Stimulated activated CD4-positive, alpha-beta T cell treated with anti-CD3 and anti-CD28 coated beads, Interleukin-12 subunit alpha, Interleukin-12 subunit beta, amount 100 ng/mL, for 4 hours (primary cell): ENCODE measurements around the gene CD58.

Experiments
- DNase-seq: peaks from one replicate; pipeline ENCODE4 v3.0.0-alpha.2; 2020

Gene CD58

GRCh38 chr1:116537040-116537831 lies 33.6 kb downstream of the CD58 start:
- no peak for DNase-seq

DNA sequence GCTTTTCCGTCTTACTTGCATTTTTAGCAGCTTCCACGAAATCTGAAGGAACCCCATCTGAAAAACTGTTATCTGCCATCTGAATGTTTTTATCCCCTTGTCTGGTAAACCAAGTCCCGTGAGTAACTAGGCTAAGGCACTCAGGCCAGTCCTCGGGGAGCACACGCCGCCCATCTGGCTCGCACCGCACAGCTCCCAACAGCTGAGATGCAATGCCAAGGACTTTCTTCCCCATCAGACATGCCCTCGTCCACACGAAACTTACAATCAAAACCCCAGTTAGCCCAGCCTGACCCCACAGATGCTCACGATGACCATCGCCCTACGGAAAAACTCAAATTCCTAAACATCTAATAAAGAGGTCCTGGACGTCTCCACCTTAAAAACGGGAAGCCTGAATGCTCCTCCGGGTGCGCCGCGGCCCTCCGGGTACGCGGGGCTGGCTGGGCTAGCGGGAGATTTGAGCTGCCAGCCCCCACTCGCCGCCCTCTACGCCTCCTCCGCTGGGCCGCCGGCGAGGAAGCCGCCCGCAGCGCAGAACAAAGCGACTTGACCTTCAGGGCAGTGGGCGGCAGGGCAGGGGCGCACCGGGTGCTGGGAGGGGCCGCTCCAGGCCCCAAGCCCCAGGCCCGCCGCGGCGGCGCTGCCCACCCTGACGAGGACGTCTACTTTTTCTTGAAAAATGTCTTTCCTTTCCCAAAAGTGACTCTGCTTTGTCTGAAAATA lies 36.6 kb downstream of the CD58 start:
- DNase-seq, result no peak

DNA sequence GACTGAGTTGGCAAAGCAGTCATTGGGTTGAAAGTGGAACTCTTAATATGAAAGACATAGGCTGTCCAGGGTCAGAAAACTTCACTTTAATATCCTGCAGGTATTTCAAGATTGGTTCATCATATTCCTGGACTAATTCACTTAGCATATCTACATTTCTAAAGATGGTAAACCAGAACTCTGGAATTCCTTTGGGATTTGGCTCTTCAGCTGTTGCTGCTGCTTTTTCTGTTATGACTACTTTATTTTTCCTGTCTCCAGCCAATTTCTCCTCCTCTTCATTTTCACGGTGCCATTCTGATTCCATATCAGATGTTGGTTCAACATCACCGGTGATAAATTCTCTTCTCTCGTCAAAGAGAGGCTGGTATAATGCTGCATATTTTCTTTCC lies 37.4 kb downstream of the CD58 start:
- no peak for DNase-seq

DNA sequence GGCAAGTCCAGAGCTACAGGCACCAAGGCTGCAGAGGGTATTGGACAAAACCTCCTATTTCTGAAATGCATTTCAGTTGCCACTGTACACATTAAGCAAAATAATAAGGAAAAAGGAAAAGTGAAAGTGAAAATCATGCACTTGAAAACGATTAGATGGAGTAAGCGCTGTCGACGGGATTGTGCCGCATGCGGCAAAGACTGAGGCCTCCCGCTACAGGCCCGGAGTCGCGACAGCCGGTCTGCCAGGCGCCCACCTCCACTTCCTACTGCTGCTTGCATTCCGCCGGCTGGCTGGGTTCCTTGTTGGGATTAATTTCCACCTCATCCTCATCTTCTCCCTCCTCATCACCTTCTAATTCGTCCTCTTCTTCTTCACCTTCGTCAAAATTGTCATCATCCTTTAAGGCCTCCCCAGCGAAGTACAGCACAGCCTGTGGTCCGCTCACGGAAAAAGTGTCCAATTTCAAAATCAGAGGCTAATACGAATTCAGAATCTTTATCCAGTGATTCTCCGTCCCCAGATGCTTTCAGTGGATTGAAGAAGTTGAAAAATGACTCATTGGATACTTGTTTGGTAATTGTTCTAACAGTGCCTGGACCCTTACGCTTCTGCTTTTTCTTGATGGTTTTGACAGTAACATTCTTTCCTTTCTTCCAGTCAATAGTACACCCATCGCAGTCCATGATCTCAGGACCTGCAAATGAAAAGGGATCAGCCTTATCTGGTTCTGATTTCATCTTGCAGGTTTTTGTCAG lies 38.0 kb downstream of the CD58 start:
- DNase-seq, result no peak

DNA sequence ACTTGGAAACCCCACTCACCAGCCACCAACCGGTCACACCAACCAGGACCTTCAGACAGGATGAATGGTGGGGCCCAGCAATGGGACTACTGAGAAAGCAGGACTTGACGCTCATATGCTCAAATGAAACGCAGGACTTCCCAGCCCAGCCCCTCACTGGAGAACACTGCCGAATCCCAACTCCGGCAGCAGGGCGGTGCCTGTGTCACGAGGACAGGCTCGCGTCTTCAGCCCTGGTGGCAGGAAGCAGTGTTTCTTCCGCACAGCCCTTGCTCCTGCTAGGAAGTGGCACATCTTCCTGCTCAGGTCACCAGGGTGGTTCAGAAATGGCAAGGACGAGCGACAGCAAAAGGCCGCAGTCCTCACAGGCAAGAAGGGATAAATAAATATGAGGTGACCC lies 38.9 kb downstream of the CD58 start:
- DNase-seq, result no peak

GRCh38 chr1:116529681-116530080 lies 41.1 kb downstream of the CD58 start:
- no peak for DNase-seq

- no peak for DNase-seq
Observed at GRCh38 chr1:116529199-116529631, 41.6 kb downstream of the CD58 start.

DNA sequence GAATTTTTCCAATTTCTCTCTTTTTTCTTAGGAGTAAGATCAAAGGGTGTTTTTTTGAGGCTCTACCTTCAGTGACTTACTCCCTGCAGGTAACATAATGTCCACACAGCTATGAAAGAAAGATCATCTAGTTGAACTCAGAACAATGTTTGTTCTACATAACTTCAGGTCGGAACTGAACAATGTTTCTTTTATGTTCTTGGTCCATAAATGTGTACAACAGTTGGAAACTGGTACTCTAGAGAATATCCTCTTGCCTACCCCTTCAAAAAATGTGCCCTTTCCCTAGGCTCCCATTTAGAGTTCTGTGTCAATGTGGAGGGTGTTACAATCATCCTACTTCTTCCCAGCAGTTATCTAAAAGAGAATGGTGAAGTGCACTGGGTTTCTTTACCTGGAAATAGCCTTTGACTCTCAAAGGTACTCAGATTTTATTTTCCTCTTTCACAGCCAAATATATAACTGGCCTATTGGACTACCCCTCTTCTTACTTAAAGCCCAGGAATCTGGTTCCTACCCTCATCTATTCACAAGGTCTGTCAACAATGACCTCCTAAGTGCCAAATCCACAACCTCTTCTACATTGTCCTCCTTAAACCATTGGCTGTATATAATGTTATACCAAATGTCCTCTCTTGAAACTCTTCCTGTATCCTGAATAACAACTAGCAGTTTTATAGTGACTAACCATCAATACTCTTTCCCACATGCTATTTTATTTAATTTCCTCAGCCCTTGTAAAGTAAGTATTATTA lies 42.3 kb downstream of the CD58 start:
- no peak for DNase-seq

GRCh38 chr1:116525440-116525839 lies 45.4 kb downstream of the CD58 start:
- no peak for DNase-seq

GRCh38 chr1:116521186-116521585 lies 49.6 kb downstream of the CD58 start:
- DNase-seq, result no peak

DNA sequence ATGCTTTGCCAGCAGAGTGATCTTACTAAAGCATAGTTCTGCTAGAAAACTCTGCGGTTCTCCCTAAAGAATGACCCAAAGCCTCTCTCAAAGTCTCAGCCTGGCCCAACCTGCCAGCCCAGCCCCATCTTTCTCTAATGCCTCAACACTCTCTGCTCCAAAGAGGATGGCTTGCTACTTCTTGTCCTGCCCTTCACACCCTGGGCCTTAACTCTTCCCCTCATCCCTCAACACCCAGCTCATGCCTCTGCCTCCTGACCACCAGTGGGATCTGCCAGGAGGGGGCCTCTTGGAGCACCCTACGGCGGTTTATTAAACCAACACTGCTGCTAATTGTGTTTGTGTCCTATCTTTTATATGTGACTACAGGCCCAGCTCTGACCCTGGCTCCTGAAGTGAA lies 52.4 kb downstream of the CD58 start:
- DNase-seq, result no peak

DNA sequence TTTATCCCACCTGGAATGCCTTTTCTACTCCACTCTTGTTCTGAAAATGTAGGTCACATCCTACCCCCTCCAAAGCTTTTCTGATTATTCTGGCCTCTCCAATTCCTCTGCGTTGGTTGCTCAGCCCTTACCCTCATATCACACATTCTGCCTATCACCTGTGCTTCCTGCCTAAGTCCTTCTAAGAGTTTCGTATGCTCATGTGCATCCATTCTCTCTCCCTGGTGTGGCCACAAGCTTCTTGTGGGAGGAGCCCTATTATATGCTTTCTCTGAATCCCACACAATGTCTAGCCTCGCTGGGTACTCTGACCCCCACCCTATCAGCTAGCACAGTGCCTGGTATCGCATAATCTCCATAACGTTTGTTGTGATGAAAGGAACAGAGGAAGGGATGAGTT lies 54.2 kb downstream of the CD58 start:
- DNase-seq, result no peak

- DNase-seq, result no peak
Observed at GRCh38 chr1:116515702-116516101, 55.1 kb downstream of the CD58 start.

DNA sequence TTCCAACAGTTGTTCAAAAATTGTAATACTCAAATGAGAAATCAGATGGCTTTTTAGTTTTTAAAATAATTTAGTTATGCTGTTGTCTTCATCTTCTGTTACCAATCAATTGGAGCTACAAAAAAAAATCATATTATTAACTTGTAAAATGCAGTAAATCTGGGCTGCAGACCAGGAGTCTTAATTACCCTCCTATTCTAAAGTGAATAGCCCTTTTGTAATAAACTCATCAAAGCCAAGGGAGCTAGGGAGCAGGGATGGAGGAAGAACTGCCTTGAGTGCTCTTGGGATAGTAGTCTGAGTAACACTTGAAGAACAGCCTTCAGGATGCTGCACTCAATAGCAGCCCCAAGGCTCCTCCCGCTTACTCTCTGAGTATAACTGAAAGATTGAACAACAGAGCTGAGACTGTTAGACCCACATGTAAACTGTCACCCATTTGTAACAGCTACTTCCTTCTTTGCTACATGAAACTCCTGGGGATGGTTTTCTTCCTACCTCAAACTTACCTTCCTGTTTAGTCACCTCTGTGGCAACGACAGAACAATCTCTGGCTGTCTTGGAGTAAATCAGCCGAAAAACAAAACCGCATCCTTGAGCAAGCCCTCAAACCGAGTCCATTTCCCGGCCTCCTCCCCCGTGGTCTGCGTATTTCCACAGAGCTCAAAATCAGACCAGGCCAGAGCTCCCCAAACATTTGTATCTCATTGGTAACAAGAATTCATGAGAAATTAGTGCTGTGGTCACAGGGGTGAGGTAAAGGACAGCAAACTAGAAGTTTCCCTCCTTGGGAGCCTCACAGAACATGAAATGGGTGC lies 55.9 kb downstream of the CD58 start:
- no peak for DNase-seq

- DNase-seq, result no peak
Observed at GRCh38 chr1:116513956-116514355, 56.9 kb downstream of the CD58 start.

DNA sequence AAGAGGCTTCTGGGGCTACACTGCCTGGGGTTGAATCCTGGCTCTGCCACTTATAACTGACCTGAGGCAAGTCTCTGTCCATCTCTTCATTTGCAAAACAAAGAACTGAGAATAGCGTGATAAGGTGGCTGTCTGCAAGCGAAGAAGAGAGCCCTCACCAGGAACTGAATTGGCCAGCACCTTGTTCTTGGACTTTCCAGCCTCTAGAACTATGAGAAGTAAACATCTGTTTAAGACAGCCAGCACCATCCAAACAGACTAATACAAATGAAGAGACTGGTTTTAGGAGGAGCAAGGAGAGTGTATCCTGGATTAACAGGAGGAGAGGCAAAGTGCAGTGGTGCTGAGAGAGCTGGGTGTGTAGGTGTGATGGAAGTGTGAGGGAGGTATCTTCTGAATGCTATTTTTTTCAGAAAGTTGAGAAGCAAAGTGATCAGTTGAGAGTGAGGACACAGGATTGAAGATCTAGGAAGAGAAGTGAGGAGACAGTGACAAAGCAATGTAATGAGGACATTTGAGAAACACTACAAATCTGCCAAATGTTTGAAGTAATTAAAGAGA lies 59.3 kb downstream of the CD58 start:
- no peak for DNase-seq

- DNase-seq, result no peak
Observed at GRCh38 chr1:116510361-116510760, 60.5 kb downstream of the CD58 start.

DNA sequence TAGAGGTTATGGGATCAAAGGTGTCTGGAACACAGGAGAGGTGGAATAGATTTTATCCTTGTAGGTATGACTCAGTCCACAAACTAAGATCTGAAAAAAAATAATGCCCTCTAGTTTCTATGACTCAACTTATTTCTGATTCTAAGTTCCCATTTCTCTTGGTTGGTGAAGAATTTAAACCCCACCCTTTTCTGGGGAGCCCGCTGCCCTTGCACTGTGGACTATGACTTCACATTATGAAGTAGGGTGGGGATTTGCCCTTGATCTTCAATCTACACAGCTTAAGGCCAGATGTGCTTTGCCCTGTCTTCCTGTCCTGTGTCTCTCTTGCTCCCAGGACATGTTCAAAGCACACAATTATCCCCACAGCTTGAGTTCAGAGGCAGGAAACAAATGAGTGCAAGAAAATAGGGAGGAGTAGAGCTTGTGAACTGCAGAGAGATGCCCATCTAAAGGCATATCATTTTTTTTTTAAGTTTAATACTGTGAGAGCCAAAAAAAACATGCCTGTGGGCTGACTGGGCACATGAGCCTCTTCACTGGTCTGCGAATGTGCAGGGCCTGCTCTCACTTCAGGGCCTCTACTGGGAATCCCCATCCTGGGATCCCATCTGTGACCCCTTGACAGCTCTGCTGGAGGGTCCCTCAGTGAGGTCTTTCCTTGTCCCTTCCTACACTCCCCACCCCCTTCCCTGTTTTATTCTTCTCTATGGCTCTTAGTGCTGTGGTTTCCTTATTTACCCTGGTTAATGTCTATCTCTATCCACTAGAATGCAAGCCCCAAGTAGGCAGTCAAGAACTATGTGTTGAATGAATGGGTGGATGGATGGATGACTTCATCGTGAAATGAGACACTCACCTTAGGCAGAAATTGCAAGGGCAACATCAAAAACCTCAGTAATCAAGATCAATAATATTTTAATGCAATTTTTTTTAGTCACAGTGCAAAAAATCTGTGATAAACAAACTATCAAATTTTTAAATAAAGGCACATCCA lies 61.5 kb downstream of the CD58 start:
- no peak for DNase-seq

GRCh38 chr1:116508085-116508983 lies 62.5 kb downstream of the CD58 start:
- DNase-seq, result no peak
